PC-9 (cell line): ENCODE results near the gene B3GAT2.

Experiments used
- EZH2 ChIP-seq: fragments of 200-600 bp; sonication (generic); IDR thresholded peaks from 2 replicates; pipeline ENCODE4 v1.8.0; 2017; ENCODE audit warnings: antibody characterized with exemption, low read depth
- TF ChIP-seq, protein P1 (sequence below): fragments of 200-600 bp; sonication (generic); conservative IDR thresholded peaks from 2 replicates; pipeline ENCODE4 v1.6.1; 2017; ENCODE audit warnings: mixed run types, antibody characterized with exemption, mild to moderate bottlenecking, moderate library complexity

GRCh38 chr6:70991253-70991652 is 34.4 kb upstream of the B3GAT2 start:
- TF ChIP-seq, protein P1, sequence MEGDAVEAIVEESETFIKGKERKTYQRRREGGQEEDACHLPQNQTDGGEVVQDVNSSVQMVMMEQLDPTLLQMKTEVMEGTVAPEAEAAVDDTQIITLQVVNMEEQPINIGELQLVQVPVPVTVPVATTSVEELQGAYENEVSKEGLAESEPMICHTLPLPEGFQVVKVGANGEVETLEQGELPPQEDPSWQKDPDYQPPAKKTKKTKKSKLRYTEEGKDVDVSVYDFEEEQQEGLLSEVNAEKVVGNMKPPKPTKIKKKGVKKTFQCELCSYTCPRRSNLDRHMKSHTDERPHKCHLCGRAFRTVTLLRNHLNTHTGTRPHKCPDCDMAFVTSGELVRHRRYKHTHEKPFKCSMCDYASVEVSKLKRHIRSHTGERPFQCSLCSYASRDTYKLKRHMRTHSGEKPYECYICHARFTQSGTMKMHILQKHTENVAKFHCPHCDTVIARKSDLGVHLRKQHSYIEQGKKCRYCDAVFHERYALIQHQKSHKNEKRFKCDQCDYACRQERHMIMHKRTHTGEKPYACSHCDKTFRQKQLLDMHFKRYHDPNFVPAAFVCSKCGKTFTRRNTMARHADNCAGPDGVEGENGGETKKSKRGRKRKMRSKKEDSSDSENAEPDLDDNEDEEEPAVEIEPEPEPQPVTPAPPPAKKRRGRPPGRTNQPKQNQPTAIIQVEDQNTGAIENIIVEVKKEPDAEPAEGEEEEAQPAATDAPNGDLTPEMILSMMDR, result no peak
- TF ChIP-seq EZH2, result no peak
